Omental fat pad (tissue), 4 donors: ENCODE measurements around the gene RAB14. TPM values are rescaled to one million over a fixed set of nuclear protein-coding genes. Genes with fewer than 3 reads are reported as not detected.

Experiments used
- ATAC-seq: fragments of 150-250 bp; one replicate; pipeline ENCODE4 v1.9.1; 2016; ENCODE audit warnings: mild to moderate bottlenecking, moderate library complexity; ENCODE audit not compliant: low FRiP score
- DNase-seq: peaks from one replicate; pipeline ENCODE4 v3.0.0-alpha.2; 2019; ENCODE audit warnings: low spot score
- CTCF ChIP-seq, 3 donors: fragments of 450-650 bp; IDR thresholded peaks; one replicate each; pipeline ENCODE4 v1.5.1; 2016 to 2017; ENCODE audit warnings: antibody characterized with exemption in 3 of 3, mild to moderate bottlenecking in 3 of 3, moderate library complexity in 2 of 3
- total RNA-seq, 4 donors: library from RNA; depleted of rRNA; stranded (reverse); fragments of >200 nt; gene quantifications; one replicate each; pipeline ENCODE4 v1.1.0, GENCODE V29; 2016

The RAB14 gene
- total RNA-seq, 4 donors from 2014 or later: 31.0 to 44.8 (median 35.6) TPM

- DNase-seq: no peak
- ATAC-seq: no peak
- no peak for TF ChIP-seq CTCF (IDR thresholded peaks at IDR 0.05)
Observed at GRCh38 chr9:121160025-121160424, 41.6 kb downstream of the RAB14 start.

GRCh38 chr9:121157939-121158338, 43.7 kb downstream of the RAB14 start:
- ATAC-seq (no peak), DNase-seq (no peak)
- TF ChIP-seq CTCF (IDR thresholded peaks at IDR 0.05): no peak

- no peak for ATAC-seq
- no peak for TF ChIP-seq CTCF (IDR thresholded peaks at IDR 0.05)
- DNase-seq: no peak
Observed at GRCh38 chr9:121156263-121156731, 45.4 kb downstream of the RAB14 start.

GRCh38 chr9:121154782-121155181, 46.9 kb downstream of the RAB14 start:
- no peak for TF ChIP-seq CTCF (IDR thresholded peaks at IDR 0.05)
- no peak for ATAC-seq

GRCh38 chr9:121153642-121154041, 48.0 kb downstream of the RAB14 start:
- ATAC-seq: no peak
- TF ChIP-seq CTCF (IDR thresholded peaks at IDR 0.05): no peak
- DNase-seq: no peak

More at GRCh38 chr9:121154782-121155181, 46.9 kb downstream of the RAB14 start:
- DNase-seq: no peak

GRCh38 chr9:121150188-121150587, 51.5 kb downstream of the RAB14 start:
- no peak for ATAC-seq
- DNase-seq: no peak
- TF ChIP-seq CTCF (IDR thresholded peaks at IDR 0.05): no peak

GRCh38 chr9:121144482-121144881, 57.2 kb downstream of the RAB14 start:
- DNase-seq (no peak), ATAC-seq (no peak)
- no peak for TF ChIP-seq CTCF (IDR thresholded peaks at IDR 0.05)
